Activated CD4-positive, alpha-beta T cell treated with anti-CD3 and anti-CD28 coated beads, Interleukin-2, amount 10 ng/mL, durations not matched to agents 7 days and 5 days (primary cell): ENCODE measurements around the gene HADH. TPM values are rescaled to one million over a fixed set of nuclear protein-coding genes. Genes with fewer than 3 reads are reported as not detected.
A peak's percentile ranks its signal among the peaks of the same experiment; 100 is the strongest.
"Not testable (repeated sequence)": the region's sequence is repeated elsewhere in the genome, so short reads cannot be mapped to it uniquely, and the experiment has no call there.

Source experiments
- CTCF ChIA-PET: fragments of 350-600 bp; sonication (Branson Sonifier 250); formaldehyde crosslinking; loops from one replicate; lab custom pipeline; 2021; ENCODE audit warnings: antibody characterized with exemption; lab: Charles Lee
- POLR2A ChIA-PET: fragments of 350-600 bp; sonication (Branson Sonifier 250); formaldehyde crosslinking; loops from one replicate; lab custom pipeline; 2021; ENCODE audit warnings: antibody characterized with exemption; lab: Charles Lee
- DNase-seq: peaks from one replicate; pipeline ENCODE4 v3.0.0-alpha.2; 2020
- H3K27ac Mint-ChIP-seq: one replicate; pipeline ENCODE4 v1.8.0; 2021; ENCODE audit warnings: mild to moderate bottlenecking, moderate library complexity, mixed read lengths
- H3K27me3 Mint-ChIP-seq: one replicate; pipeline ENCODE4 v1.8.0; 2021; ENCODE audit warnings: mixed read lengths
- H3K36me3 Mint-ChIP-seq: one replicate; pipeline ENCODE4 v1.8.0; 2021; ENCODE audit warnings: low read depth, mixed read lengths
- H3K4me1 Mint-ChIP-seq: one replicate; pipeline ENCODE4 v1.8.0; 2021; ENCODE audit warnings: mixed read lengths
- H3K4me3 Mint-ChIP-seq: one replicate; pipeline ENCODE4 v1.8.0; 2021; ENCODE audit warnings: mild to moderate bottlenecking, moderate library complexity, mixed read lengths
- H3K9me3 Mint-ChIP-seq: one replicate; pipeline ENCODE4 v1.8.0; 2021; ENCODE audit warnings: mixed read lengths
- total RNA-seq, 2 experiments: library from RNA; stranded (reverse); gene quantifications; one replicate each; pipeline ENCODE4 v1.2.3, GENCODE V29; 2021

HADH gene
- total RNA-seq, 2 experiments from 2014 or later = 68.1 to 73.1 TPM

- H3K4me1 Mint-ChIP-seq = peaks cover 44% of the 10 kb centered on the region
- no peak for DNase-seq
- no peak overlapping the region for H3K4me3 Mint-ChIP-seq
- H3K27me3 Mint-ChIP-seq = no peaks in the 10 kb centered on the region
- POLR2A ChIA-PET = interaction anchor here (0.6 to 0.8 kb wide), 2 partner anchors 12 to 24 kb away, joined by 3 read pairs; no protein-coding TSS in a partner anchor
- CTCF ChIA-PET = interaction anchor here (0.7 to 1.6 kb wide), 3 partner anchors 13 to 424 kb away, joined by 3 to 8 read pairs (median 3); no protein-coding TSS in a partner anchor
- peaks cover 5% of the 10 kb centered on the region for H3K9me3 Mint-ChIP-seq
- no peak overlapping the region for H3K27ac Mint-ChIP-seq
- H3K36me3 Mint-ChIP-seq = peaks cover 36% of the 10 kb centered on the region
These were observed 53.2 kb downstream of the HADH start for GRCh38 chr4:108042927-108043326.

- Mint-ChIP-seq H3K4me1 (peaks cover 45% of the 10 kb centered on the region), H3K27me3 (no peaks in the 10 kb centered on the region), H3K27ac (peak overlapping the region; percentile 57), H3K36me3 (peaks cover 41% of the 10 kb centered on the region), H3K9me3 (peaks cover 5% of the 10 kb centered on the region), H3K4me3 (no peak overlapping the region)
- POLR2A ChIA-PET = interaction anchor here (0.6 to 0.8 kb wide), 2 partner anchors 13 to 25 kb away, joined by 3 read pairs; no protein-coding TSS in a partner anchor
- CTCF ChIA-PET = interaction anchor here (0.6 to 1.6 kb wide), 6 partner anchors 13 to 529 kb away, joined by 3 to 8 read pairs (median 3); no protein-coding TSS in a partner anchor
- DNase-seq = no peak
These were observed 53.8 kb downstream of the HADH start for GRCh38 chr4:108043526-108043925.

GRCh38 chr4:108044951-108045686 is 55.4 kb downstream of the HADH start:
- POLR2A ChIA-PET = no interaction called here
- Mint-ChIP-seq H3K4me3 (no peak overlapping the region), H3K4me1 (peaks cover 56% of the 10 kb centered on the region), H3K27ac (peak overlapping the region; percentile 14), H3K36me3 (peaks cover 50% of the 10 kb centered on the region), H3K27me3 (no peaks in the 10 kb centered on the region), H3K9me3 (peaks cover 3% of the 10 kb centered on the region)
- no peak for DNase-seq
- CTCF ChIA-PET = interaction anchor here (0.9 kb wide), 1 partner anchor 11 kb away, joined by 3 read pairs; no protein-coding TSS in a partner anchor

- no peak overlapping the region for H3K4me3 Mint-ChIP-seq
- ChIA-PET CTCF (interaction anchor here (0.9 to 2.6 kb wide), 2 partner anchors 11 to 16 kb away, joined by 3 to 7 read pairs; no protein-coding TSS in a partner anchor), POLR2A (no interaction called here)
- H3K9me3 Mint-ChIP-seq = peaks cover 2% of the 10 kb centered on the region
- peaks cover 49% of the 10 kb centered on the region for H3K36me3 Mint-ChIP-seq
- no peaks in the 10 kb centered on the region for H3K27me3 Mint-ChIP-seq
- H3K4me1 Mint-ChIP-seq = peaks cover 62% of the 10 kb centered on the region
- no peak for DNase-seq
- H3K27ac Mint-ChIP-seq = no peak overlapping the region
These were observed 56.0 kb downstream of the HADH start for GRCh38 chr4:108045687-108046024.

DNA sequence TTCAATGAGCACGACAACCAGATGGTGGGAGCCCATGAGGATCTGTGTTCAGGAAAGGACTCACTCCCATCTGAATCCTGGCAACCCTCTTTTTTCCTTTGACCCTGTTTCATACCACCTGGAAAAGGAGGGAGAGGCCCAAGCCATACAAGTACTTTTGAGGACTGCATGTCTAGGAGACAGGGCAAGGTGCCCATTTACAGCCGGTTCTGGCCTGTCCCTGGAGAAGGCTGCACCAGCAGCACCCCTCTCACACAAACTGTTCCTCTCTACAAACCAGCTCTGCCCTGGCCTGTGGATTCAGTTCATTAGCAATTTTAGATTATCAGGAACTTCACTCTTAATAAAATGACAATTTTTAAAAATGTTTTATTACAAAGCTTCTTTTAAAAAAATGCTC is 57.5 kb downstream of the HADH start:
- H3K27ac Mint-ChIP-seq = no peak overlapping the region
- CTCF ChIA-PET = interaction anchor here (2.1 to 2.6 kb wide), 2 partner anchors 12 to 17 kb away, joined by 7 to 15 read pairs; no protein-coding TSS in a partner anchor

DNA sequence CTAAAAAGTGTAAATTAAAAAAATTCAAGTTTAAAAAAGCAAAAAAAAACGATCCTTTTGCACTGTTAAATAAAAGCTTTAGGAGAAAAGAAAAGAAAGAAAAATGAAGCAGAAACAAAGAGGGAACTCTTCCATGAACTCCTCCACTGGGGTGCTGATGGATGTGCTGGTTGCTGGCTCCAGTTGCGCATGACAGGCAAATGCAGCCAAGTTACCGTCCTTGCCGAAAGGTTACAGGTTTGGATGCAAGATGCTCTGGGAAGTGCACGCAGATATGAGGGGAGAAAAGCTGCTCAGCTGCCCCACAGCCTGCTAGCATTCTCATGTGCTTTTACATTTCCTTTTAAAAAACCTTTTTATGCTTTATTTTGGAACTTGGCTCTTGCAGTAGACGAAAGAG is 58.5 kb downstream of the HADH start:
- no peak for DNase-seq
- Mint-ChIP-seq H3K4me1 (peaks cover 83% of the 10 kb centered on the region), H3K27ac (peak overlapping the region; percentile 95), H3K36me3 (peaks cover 73% of the 10 kb centered on the region), H3K9me3 (no peaks in the 10 kb centered on the region), H3K27me3 (no peaks in the 10 kb centered on the region), H3K4me3 (no peak overlapping the region)
- ChIA-PET POLR2A (no interaction called here), CTCF (interaction anchor here (0.6 to 2.6 kb wide), 4 partner anchors 13 to 530 kb away, joined by 3 to 15 read pairs (median 5); no protein-coding TSS in a partner anchor)

More for the DNA sequence above, 57.5 kb downstream of the HADH start:
- POLR2A ChIA-PET = no interaction called here
- H3K36me3 Mint-ChIP-seq = peaks cover 63% of the 10 kb centered on the region
- H3K4me1 Mint-ChIP-seq = peaks cover 77% of the 10 kb centered on the region
- H3K9me3 Mint-ChIP-seq = no peaks in the 10 kb centered on the region
- DNase-seq = no peak
- H3K4me3 Mint-ChIP-seq = no peak overlapping the region
- no peaks in the 10 kb centered on the region for H3K27me3 Mint-ChIP-seq

- ChIA-PET CTCF (no interaction called here), POLR2A (no interaction called here)
- H3K36me3 Mint-ChIP-seq = peaks cover 81% of the 10 kb centered on the region
- no peaks in the 10 kb centered on the region for H3K27me3 Mint-ChIP-seq
- no peak for DNase-seq
- H3K27ac Mint-ChIP-seq = peak overlapping the region; percentile 95
- peaks cover 83% of the 10 kb centered on the region for H3K4me1 Mint-ChIP-seq
- peak overlapping the region; percentile 73 for H3K4me3 Mint-ChIP-seq
- no peaks in the 10 kb centered on the region for H3K9me3 Mint-ChIP-seq
These were observed 59.3 kb downstream of the HADH start for GRCh38 chr4:108048997-108049396.

- no peaks in the 10 kb centered on the region for H3K27me3 Mint-ChIP-seq
- CTCF ChIA-PET = no interaction called here
- peak overlapping the region; percentile 95 for H3K27ac Mint-ChIP-seq
These were observed 59.7 kb downstream of the HADH start for GRCh38 chr4:108049406-108049805.

GRCh38 chr4:108050166-108051111 is 60.8 kb downstream of the HADH start:
- peak overlapping the region; percentile 73 for H3K4me3 Mint-ChIP-seq
- H3K27ac Mint-ChIP-seq = peak overlapping the region; percentile 95
- DNase-seq, H3K9me3 Mint-ChIP-seq, H3K27me3 Mint-ChIP-seq: not testable (repeated sequence)
- peaks cover 79% of the 10 kb centered on the region for H3K36me3 Mint-ChIP-seq
- peaks cover 83% of the 10 kb centered on the region for H3K4me1 Mint-ChIP-seq
- ChIA-PET POLR2A (interaction anchor here (0.6 kb wide), 1 partner anchor 122 kb away, joined by 3 read pairs; no protein-coding TSS in a partner anchor), CTCF (interaction anchor here (1.6 kb wide), 1 partner anchor 47 kb away, joined by 3 read pairs; no protein-coding TSS in a partner anchor)

More at GRCh38 chr4:108049406-108049805, 59.7 kb downstream of the HADH start:
- Mint-ChIP-seq H3K36me3 (peaks cover 82% of the 10 kb centered on the region), H3K9me3 (no peaks in the 10 kb centered on the region), H3K4me1 (peaks cover 84% of the 10 kb centered on the region), H3K4me3 (peak overlapping the region; percentile 73)
- POLR2A ChIA-PET = no interaction called here
- peak; percentile 73 for DNase-seq

DNA sequence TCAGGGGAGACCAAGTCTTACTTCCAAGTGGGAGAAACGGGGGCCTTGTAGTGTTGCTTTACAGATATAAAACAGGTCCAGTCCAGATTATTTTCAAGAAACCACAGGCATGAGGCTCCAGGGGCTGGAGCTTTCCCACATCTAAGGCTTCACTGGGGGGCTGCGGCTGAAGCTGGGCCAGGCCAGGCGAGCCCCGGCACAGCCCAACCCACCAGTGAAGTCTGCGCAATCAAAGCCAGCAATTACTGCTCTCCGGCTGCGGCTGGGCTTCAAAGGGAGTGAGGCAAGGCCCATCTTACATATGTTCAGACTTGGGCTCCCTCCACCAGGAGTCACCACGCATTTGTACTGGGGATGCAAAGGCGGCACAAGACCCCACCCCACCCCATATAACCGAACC is 61.7 kb downstream of the HADH start:
- H3K4me1 Mint-ChIP-seq = peaks cover 84% of the 10 kb centered on the region
- ChIA-PET CTCF (interaction anchor here (0.8 to 1.6 kb wide), 2 partner anchors 47 to 85 kb away, joined by 3 read pairs; no protein-coding TSS in a partner anchor), POLR2A (no interaction called here)
- no peak overlapping the region for H3K4me3 Mint-ChIP-seq
- peak overlapping the region; percentile 95 for H3K27ac Mint-ChIP-seq
- H3K9me3 Mint-ChIP-seq = no peaks in the 10 kb centered on the region
- DNase-seq = no peak
- H3K36me3 Mint-ChIP-seq = peaks cover 82% of the 10 kb centered on the region
- no peaks in the 10 kb centered on the region for H3K27me3 Mint-ChIP-seq

GRCh38 chr4:108052558-108053120 is 63.0 kb downstream of the HADH start:
- ChIA-PET POLR2A (interaction anchor here (0.7 kb wide), 1 partner anchor 512 kb away, joined by 5 read pairs; no protein-coding TSS in a partner anchor), CTCF (interaction anchor here (1.4 kb wide), 1 partner anchor 29 kb away, joined by 4 read pairs; no protein-coding TSS in a partner anchor)
- peaks cover 90% of the 10 kb centered on the region for H3K4me1 Mint-ChIP-seq
- no peak for DNase-seq
- H3K9me3 Mint-ChIP-seq = no peaks in the 10 kb centered on the region
- H3K36me3 Mint-ChIP-seq = peaks cover 82% of the 10 kb centered on the region
- H3K27me3 Mint-ChIP-seq = no peaks in the 10 kb centered on the region
- peak overlapping the region; percentile 77 for H3K27ac Mint-ChIP-seq
- no peak overlapping the region for H3K4me3 Mint-ChIP-seq

- no peak for DNase-seq
- H3K27ac Mint-ChIP-seq = peak overlapping the region; percentile 77
- no peak overlapping the region for H3K4me3 Mint-ChIP-seq
- H3K27me3 Mint-ChIP-seq = no peaks in the 10 kb centered on the region
- ChIA-PET POLR2A (no interaction called here), CTCF (interaction anchor here (1.4 kb wide), 1 partner anchor 28 kb away, joined by 4 read pairs; no protein-coding TSS in a partner anchor)
- H3K4me1 Mint-ChIP-seq = peaks cover 90% of the 10 kb centered on the region
- H3K9me3 Mint-ChIP-seq = no peaks in the 10 kb centered on the region
- peaks cover 79% of the 10 kb centered on the region for H3K36me3 Mint-ChIP-seq
These were observed 63.6 kb downstream of the HADH start for GRCh38 chr4:108053251-108053711.
